ENCODE measurements around the gene STPG4.
A peak's percentile ranks its signal among the peaks of the same experiment; 100 is the strongest.

The STPG4 gene

GRCh38 chr2:47174733-47175361, 19.7 kb upstream of the STPG4 start:
- peak; percentile 65 for DNase-seq (ENCODE audit: low spot score)
- H3K4me3 ChIP-seq (ENCODE audit: severe bottlenecking) = peak overlapping the region; percentile 96
- peak overlapping the region; percentile 91 for H3K27ac ChIP-seq (ENCODE audit: poor library complexity, severe bottlenecking)
- peaks cover 38% of the 10 kb centered on the region for H3K4me1 ChIP-seq (ENCODE audit: insufficient read depth, poor library complexity, severe bottlenecking)
- no peaks in the 10 kb centered on the region for H3K27me3 ChIP-seq (ENCODE audit: insufficient read depth, poor library complexity, severe bottlenecking)
- TF ChIP-seq CTCF (IDR thresholded peaks at IDR 0.05; ENCODE audit: poor library complexity, severe bottlenecking) = no peak
- no peaks in the 10 kb centered on the region for H3K9me3 ChIP-seq (ENCODE audit: severe bottlenecking)
- peaks cover 45% of the 10 kb centered on the region for H3K36me3 ChIP-seq (ENCODE audit: low read depth)
- peak; percentile 24; the same call in 2 of the 3 replicates for ATAC-seq (ENCODE audit: low read depth)

GRCh38 chr2:47173986-47174732, 19.1 kb upstream of the STPG4 start:
- TF ChIP-seq CTCF (IDR thresholded peaks at IDR 0.05; ENCODE audit: poor library complexity, severe bottlenecking) = no peak
- peak overlapping the region; percentile 91 for H3K27ac ChIP-seq (ENCODE audit: poor library complexity, severe bottlenecking)
- peak overlapping the region; percentile 96 for H3K4me3 ChIP-seq (ENCODE audit: severe bottlenecking)
- no peaks in the 10 kb centered on the region for H3K27me3 ChIP-seq (ENCODE audit: insufficient read depth, poor library complexity, severe bottlenecking)
- no peaks in the 10 kb centered on the region for H3K9me3 ChIP-seq (ENCODE audit: severe bottlenecking)
- ATAC-seq (ENCODE audit: low read depth) (no peak), DNase-seq (ENCODE audit: low spot score) (no peak)
- H3K36me3 ChIP-seq (ENCODE audit: low read depth) = peaks cover 52% of the 10 kb centered on the region
- H3K4me1 ChIP-seq (ENCODE audit: insufficient read depth, poor library complexity, severe bottlenecking) = peaks cover 38% of the 10 kb centered on the region

- peaks cover 62% of the 10 kb centered on the region for H3K36me3 ChIP-seq (ENCODE audit: low read depth)
Observed at GRCh38 chr2:47172922-47173695, 18.0 kb upstream of the STPG4 start.

GRCh38 chr2:47172156-47172921, 17.2 kb upstream of the STPG4 start:
- Histone ChIP-seq H3K27ac (ENCODE audit: poor library complexity, severe bottlenecking) (peak overlapping the region; percentile 91), H3K27me3 (ENCODE audit: insufficient read depth, poor library complexity, severe bottlenecking) (no peaks in the 10 kb centered on the region), H3K9me3 (ENCODE audit: severe bottlenecking) (no peaks in the 10 kb centered on the region), H3K4me1 (ENCODE audit: insufficient read depth, poor library complexity, severe bottlenecking) (peaks cover 36% of the 10 kb centered on the region), H3K36me3 (ENCODE audit: low read depth) (peaks cover 67% of the 10 kb centered on the region), H3K4me3 (ENCODE audit: severe bottlenecking) (no peak overlapping the region)
- TF ChIP-seq CTCF (IDR thresholded peaks at IDR 0.05; ENCODE audit: poor library complexity, severe bottlenecking) = no peak
- DNase-seq (ENCODE audit: low spot score) = no peak
- ATAC-seq (ENCODE audit: low read depth) = no peak

More at GRCh38 chr2:47172922-47173695, 18.0 kb upstream of the STPG4 start:
- DNase-seq (ENCODE audit: low spot score) (no peak), ATAC-seq (ENCODE audit: low read depth) (no peak)
- H3K4me1 ChIP-seq (ENCODE audit: insufficient read depth, poor library complexity, severe bottlenecking) = peaks cover 41% of the 10 kb centered on the region
- H3K27me3 ChIP-seq (ENCODE audit: insufficient read depth, poor library complexity, severe bottlenecking) = no peaks in the 10 kb centered on the region
- H3K9me3 ChIP-seq (ENCODE audit: severe bottlenecking) = no peaks in the 10 kb centered on the region
- no peak for TF ChIP-seq CTCF (IDR thresholded peaks at IDR 0.05; ENCODE audit: poor library complexity, severe bottlenecking)
- peak overlapping the region; percentile 91 for H3K27ac ChIP-seq (ENCODE audit: poor library complexity, severe bottlenecking)
- no peak overlapping the region for H3K4me3 ChIP-seq (ENCODE audit: severe bottlenecking)

Measured in RWPE2 (cell line).